PC-9 (cell line): ENCODE data around the gene IL4R. TPM values are rescaled to one million over a fixed set of nuclear protein-coding genes. Genes with fewer than 3 reads are reported as not detected.

Experiments
- BruUV-seq: library from RNA; stranded (reverse); fragments of 400-500 nt; replicated peaks from 2 replicates; lab custom pipeline; 2021; lab: Mats Ljungman, UMichigan
- CTCF ChIA-PET: fragments of 300-600 bp; sonication (Branson Sonifier 250); formaldehyde crosslinking; loops from one replicate; lab custom pipeline; 2022; ENCODE audit warnings: antibody characterized with exemption; lab: Charles Lee
- POLR2A ChIA-PET: fragments of 300-600 bp; sonication (Branson Sonifier 250); formaldehyde crosslinking; loops from one replicate; lab custom pipeline; 2022; ENCODE audit warnings: antibody characterized with exemption; ENCODE audit not compliant: unreplicated experiment; lab: Charles Lee
- DNase-seq, 2 experiments: peaks; one replicate each; pipeline versions ENCODE4 v3.0.0 to v3.0.0-alpha.2; 2015 to 2022; ENCODE audit warnings: mixed read lengths in 1 of 2
- H2AFZ ChIP-seq: fragments of 200-600 bp; sonication (generic); 2 replicates; pipeline ENCODE4 v1.8.1; 2017; ENCODE audit warnings: antibody characterized with exemption
- H3F3A ChIP-seq: fragments of 200-600 bp; sonication (generic); 2 replicates; pipeline ENCODE4 v1.8.1; 2017; ENCODE audit warnings: antibody characterized with exemption, mild to moderate bottlenecking, low read depth; ENCODE audit not compliant: insufficient read depth
- H3K27ac ChIP-seq: fragments of 200-600 bp; sonication (generic); 2 replicates; pipeline ENCODE4 v1.6.1; 2016; ENCODE audit warnings: mixed run types
- H3K27me3 ChIP-seq: fragments of 200-600 bp; sonication (generic); 2 replicates; pipeline ENCODE4 v1.6.1; 2016; ENCODE audit warnings: low read depth, mixed run types; ENCODE audit not compliant: insufficient read depth
- H3K36me3 ChIP-seq: fragments of 200-600 bp; sonication (generic); 2 replicates; pipeline ENCODE4 v1.6.1; 2016; ENCODE audit warnings: low read depth, mixed run types
- H3K4me1 ChIP-seq: fragments of 200-600 bp; sonication (generic); replicated peaks from 2 replicates; pipeline ENCODE4 v1.6.1; 2016; ENCODE audit warnings: mixed run types; ENCODE audit not compliant: insufficient read depth
- H3K4me2 ChIP-seq: fragments of 200-600 bp; sonication (generic); 2 replicates; pipeline ENCODE4 v1.6.1; 2017; ENCODE audit warnings: mixed run types
- H3K4me3 ChIP-seq: fragments of 200-600 bp; sonication (generic); 2 replicates; pipeline ENCODE4 v1.6.1; 2016; ENCODE audit warnings: mixed run types
- H3K79me2 ChIP-seq: fragments of 200-600 bp; sonication (generic); 2 replicates; pipeline ENCODE4 v1.6.1; 2017; ENCODE audit warnings: low read depth, mixed run types
- H3K9me2 ChIP-seq: fragments of 200-600 bp; sonication (generic); 2 replicates; pipeline ENCODE4 v1.8.1; 2017; ENCODE audit warnings: mild to moderate bottlenecking; ENCODE audit not compliant: insufficient read depth
- H3K9me3 ChIP-seq: fragments of 200-600 bp; sonication (generic); 2 replicates; pipeline ENCODE4 v1.8.1; 2016; ENCODE audit warnings: low read depth; ENCODE audit not compliant: insufficient read depth
- H4K20me1 ChIP-seq: fragments of 200-600 bp; sonication (generic); 2 replicates; pipeline ENCODE4 v1.8.1; 2017; ENCODE audit not compliant: insufficient read depth
- CTCF ChIP-seq: fragments of 200-600 bp; sonication (generic); conservative IDR thresholded peaks from 2 replicates; pipeline ENCODE4 v1.6.1; 2017; ENCODE audit warnings: mixed run types, antibody characterized with exemption, mild to moderate bottlenecking, moderate library complexity
- EZH2 ChIP-seq: fragments of 200-600 bp; sonication (generic); IDR thresholded peaks from 2 replicates; pipeline ENCODE4 v1.8.0; 2017; ENCODE audit warnings: antibody characterized with exemption, low read depth
- intact Hi-C: fragments of 100-400 bp; cut with micrococcal nuclease; formaldehyde crosslinking; loops from one replicate; pipeline ENCODE4 v1.10.0; 2022; ENCODE audit not compliant: unreplicated experiment
- total RNA-seq: library from RNA; stranded (reverse); gene quantifications from 2 replicates; pipeline ENCODE4 v1.2.3, GENCODE V29; 2021

The IL4R gene
- total RNA-seq, 1 experiment from 2014 or later = 76.5 TPM

- POLR2A ChIA-PET = no interaction called here
- Histone ChIP-seq H4K20me1 (no peaks in the 10 kb centered on the region), H3K4me3 (no peak within 1 kb of the TSS), H2AFZ (no peak within 1 kb of the TSS), H3K36me3 (no peaks in the 10 kb centered on the region), H3K9me3 (no peaks in the 10 kb centered on the region), H3K9me2 (no peaks in the 10 kb centered on the region), H3K4me2 (peak within 1 kb of the TSS; percentile 45; the same call in 1 of the 2 replicates), H3K27me3 (peaks cover 73% of the 10 kb centered on the region), H3K79me2 (no peaks in the 10 kb centered on the region), H3F3A (no peaks in the 10 kb centered on the region), H3K27ac (no peak within 1 kb of the TSS), H3K4me1 (no peaks in the 10 kb centered on the region)
- no TSS peak for BruUV-seq
- no peak for TF ChIP-seq EZH2
- TF ChIP-seq CTCF = no peak
- intact Hi-C loops = no loop called here
- DNase-seq = peak in 1 of 2 experiments; percentile 15
- CTCF ChIA-PET = no interaction called here
Observed at GRCh38 chr16:27401768-27402568, 88.2 kb downstream of the IL4R start, which contains the start of gene IL21R. TSS of gene IL21R (plus strand) at chr16:27402174. CDS start at chr16:27430072, 27,898 bp downstream.

- no peak overlapping the region for H3K4me3 ChIP-seq
- intact Hi-C loops = no loop called here
- peaks cover 79% of the 10 kb centered on the region for H3K27me3 ChIP-seq
- no peak for TF ChIP-seq CTCF
- no peak for TF ChIP-seq EZH2
- no peaks in the 10 kb centered on the region for H3K4me1 ChIP-seq
- no peak overlapping the region for H3K27ac ChIP-seq
- H2AFZ ChIP-seq = no peak overlapping the region
- H4K20me1 ChIP-seq = no peaks in the 10 kb centered on the region
- H3F3A ChIP-seq = no peaks in the 10 kb centered on the region
- 0 out of 2 replicates have a peak overlapping the region, but pooled peaks have one; percentile 45 for H3K4me2 ChIP-seq
- no peaks in the 10 kb centered on the region for H3K36me3 ChIP-seq
- H3K79me2 ChIP-seq = no peaks in the 10 kb centered on the region
- no TSS peak for BruUV-seq
- H3K9me3 ChIP-seq = no peaks in the 10 kb centered on the region
- ChIA-PET POLR2A (no interaction called here), CTCF (no interaction called here)
- DNase-seq = no peak
- H3K9me2 ChIP-seq = no peaks in the 10 kb centered on the region
Observed at GRCh38 chr16:27402569-27402963, 88.8 kb downstream of the IL4R start.

- Histone ChIP-seq H3K27ac (no peak overlapping the region), H3K27me3 (peaks cover 84% of the 10 kb centered on the region), H3K4me2 (no peak overlapping the region), H3K36me3 (no peaks in the 10 kb centered on the region), H3K9me3 (no peaks in the 10 kb centered on the region), H3K79me2 (no peaks in the 10 kb centered on the region), H3F3A (no peaks in the 10 kb centered on the region), H3K9me2 (no peaks in the 10 kb centered on the region), H3K4me1 (no peaks in the 10 kb centered on the region), H4K20me1 (no peaks in the 10 kb centered on the region), H3K4me3 (no peak overlapping the region), H2AFZ (no peak overlapping the region)
- intact Hi-C loops = no loop called here
- DNase-seq = no peak
- CTCF ChIA-PET = no interaction called here
- TF ChIP-seq EZH2 (no peak), CTCF (no peak)
- POLR2A ChIA-PET = no interaction called here
- no TSS peak for BruUV-seq
Observed at GRCh38 chr16:27402964-27403600, 89.3 kb downstream of the IL4R start.
